Fibroblast of mammary gland (primary cell): Measurements from ENCODE around the gene GLRA3.

Experiments
- DNase-seq: peaks from one replicate; pipeline ENCODE4 v3.0.0-alpha.2; 2010; ENCODE audit warnings: low read depth
- H3K4me3 ChIP-seq: 2 replicates; pipeline ENCODE4 v1.5.1; 2011; ENCODE audit warnings: low read depth, mild to moderate bottlenecking, low read length, moderate library complexity; ENCODE audit not compliant: control insufficient read depth
- TF ChIP-seq, protein P1 (sequence below): conservative IDR thresholded peaks from 2 replicates; pipeline ENCODE4 v1.5.1; 2011; ENCODE audit warnings: low read depth, low read length, inconsistent platforms; ENCODE audit not compliant: control insufficient read depth, insufficient read depth

The GLRA3 gene

GRCh38 chr4:174654634-174655033 is 174.4 kb downstream of the GLRA3 start:
- H3K4me3 ChIP-seq = no peak overlapping the region
- TF ChIP-seq, protein P1, sequence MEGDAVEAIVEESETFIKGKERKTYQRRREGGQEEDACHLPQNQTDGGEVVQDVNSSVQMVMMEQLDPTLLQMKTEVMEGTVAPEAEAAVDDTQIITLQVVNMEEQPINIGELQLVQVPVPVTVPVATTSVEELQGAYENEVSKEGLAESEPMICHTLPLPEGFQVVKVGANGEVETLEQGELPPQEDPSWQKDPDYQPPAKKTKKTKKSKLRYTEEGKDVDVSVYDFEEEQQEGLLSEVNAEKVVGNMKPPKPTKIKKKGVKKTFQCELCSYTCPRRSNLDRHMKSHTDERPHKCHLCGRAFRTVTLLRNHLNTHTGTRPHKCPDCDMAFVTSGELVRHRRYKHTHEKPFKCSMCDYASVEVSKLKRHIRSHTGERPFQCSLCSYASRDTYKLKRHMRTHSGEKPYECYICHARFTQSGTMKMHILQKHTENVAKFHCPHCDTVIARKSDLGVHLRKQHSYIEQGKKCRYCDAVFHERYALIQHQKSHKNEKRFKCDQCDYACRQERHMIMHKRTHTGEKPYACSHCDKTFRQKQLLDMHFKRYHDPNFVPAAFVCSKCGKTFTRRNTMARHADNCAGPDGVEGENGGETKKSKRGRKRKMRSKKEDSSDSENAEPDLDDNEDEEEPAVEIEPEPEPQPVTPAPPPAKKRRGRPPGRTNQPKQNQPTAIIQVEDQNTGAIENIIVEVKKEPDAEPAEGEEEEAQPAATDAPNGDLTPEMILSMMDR = no peak
- no peak for DNase-seq

- no peak for DNase-seq
- TF ChIP-seq, protein P1 = no peak
- no peak overlapping the region for H3K4me3 ChIP-seq
These were observed 178.2 kb downstream of the GLRA3 start for GRCh38 chr4:174650711-174651355.

- TF ChIP-seq, protein P1 = no peak
- DNase-seq = no peak
- H3K4me3 ChIP-seq = no peak overlapping the region
These were observed 180.2 kb downstream of the GLRA3 start for GRCh38 chr4:174648812-174649211.

- no peak overlapping the region for H3K4me3 ChIP-seq
- TF ChIP-seq, protein P1 = no peak
- DNase-seq = no peak
These were observed 182.7 kb downstream of the GLRA3 start for GRCh38 chr4:174646326-174646725.

DNA sequence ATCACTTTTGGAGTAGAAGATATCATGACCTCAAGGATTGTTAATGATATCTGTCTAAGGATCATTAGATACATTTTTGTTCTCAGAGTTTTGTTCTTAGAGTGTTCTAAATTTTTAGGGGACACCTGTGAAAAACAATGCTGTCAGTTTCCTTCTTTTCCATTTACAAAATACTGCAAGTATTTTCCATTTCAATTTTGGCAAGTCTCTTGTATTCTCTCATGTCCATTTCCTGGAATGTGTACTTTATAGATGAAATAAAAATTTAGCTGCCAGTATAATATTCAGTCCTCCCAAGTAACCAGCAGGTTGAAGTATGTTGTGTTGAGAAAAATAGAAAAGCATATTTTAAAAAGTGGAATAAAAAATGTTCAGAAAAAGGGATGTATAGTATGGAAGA is 188.9 kb downstream of the GLRA3 start:
- TF ChIP-seq, protein P1 = no peak
- DNase-seq = no peak
- H3K4me3 ChIP-seq = no peak overlapping the region

- TF ChIP-seq, protein P1 = no peak
- no peak overlapping the region for H3K4me3 ChIP-seq
- DNase-seq = no peak
These were observed 193.3 kb downstream of the GLRA3 start for GRCh38 chr4:174635732-174636131.

- H3K4me3 ChIP-seq = no peak overlapping the region
- TF ChIP-seq, protein P1 = no peak
- no peak for DNase-seq
These were observed 195.6 kb downstream of the GLRA3 start for GRCh38 chr4:174633399-174633798.
